GM23338 (cell line): ENCODE results near the gene TFDP1.

Experiments used
- CREB1 ChIP-seq: fragments of 250-450 bp; sonication (Bioruptor Pico); IDR thresholded peaks from 2 replicates; pipeline ENCODE4 v1.5.0; 2020; ENCODE audit warnings: low read depth, mild to moderate bottlenecking, moderate library complexity
- EZH2 ChIP-seq: fragments of 200-600 bp; sonication (generic); IDR thresholded peaks from one replicate; pipeline ENCODE4 v1.8.0; 2017; ENCODE audit warnings: antibody characterized with exemption, mild to moderate bottlenecking, low read depth; ENCODE audit not compliant: unreplicated experiment
- EZH2phosphoT487 ChIP-seq: fragments of 200-600 bp; sonication (generic); IDR thresholded peaks from one replicate; pipeline ENCODE4 v1.8.1; 2018; ENCODE audit warnings: antibody characterized with exemption; ENCODE audit not compliant: unreplicated experiment
- JUNB ChIP-seq: IDR thresholded peaks from one replicate; pipeline ENCODE4 v1.6.1; 2016; ENCODE audit warnings: antibody characterized with exemption; ENCODE audit not compliant: unreplicated experiment
- POLR2AphosphoS5 ChIP-seq: IDR thresholded peaks from 2 replicates; pipeline ENCODE4 v1.6.1; 2016; ENCODE audit warnings: antibody characterized with exemption, low read depth
- STAT1 ChIP-seq: IDR thresholded peaks from one replicate; pipeline ENCODE4 v1.6.1; 2016; ENCODE audit warnings: antibody characterized with exemption; ENCODE audit not compliant: unreplicated experiment
- ZNF114 ChIP-seq: fragments of 250-450 bp; sonication (Bioruptor Pico); IDR thresholded peaks from 2 replicates; pipeline ENCODE4 v1.5.0; 2020; ENCODE audit warnings: mild to moderate bottlenecking, moderate library complexity
- ZNF331 ChIP-seq: fragments of 250-450 bp; sonication (Bioruptor Pico); IDR thresholded peaks from 2 replicates; pipeline ENCODE4 v1.5.0; 2020; ENCODE audit warnings: low read depth, mild to moderate bottlenecking, moderate library complexity
- TF ChIP-seq, protein P1 (sequence below), 2 experiments: fragments of 200-600 bp in 1 of 2; sonication (generic) in 1 of 2; conservative IDR thresholded peaks; 2 replicates each; pipeline versions ENCODE4 v1.5.1 to v1.6.1; 2016 to 2017; ENCODE audit warnings: antibody characterized with exemption in 2 of 2, low read depth in 2 of 2, mild to moderate bottlenecking in 2 of 2, moderate library complexity in 1 of 2
- TF ChIP-seq, protein P2 (sequence below): IDR thresholded peaks from one replicate; pipeline ENCODE4 v1.6.1; 2018; ENCODE audit warnings: antibody characterized with exemption; ENCODE audit not compliant: unreplicated experiment
- TF ChIP-seq, protein P3 (sequence below): IDR thresholded peaks from 2 replicates; pipeline ENCODE4 v1.6.1; 2016; ENCODE audit warnings: antibody characterized with exemption

DNA sequence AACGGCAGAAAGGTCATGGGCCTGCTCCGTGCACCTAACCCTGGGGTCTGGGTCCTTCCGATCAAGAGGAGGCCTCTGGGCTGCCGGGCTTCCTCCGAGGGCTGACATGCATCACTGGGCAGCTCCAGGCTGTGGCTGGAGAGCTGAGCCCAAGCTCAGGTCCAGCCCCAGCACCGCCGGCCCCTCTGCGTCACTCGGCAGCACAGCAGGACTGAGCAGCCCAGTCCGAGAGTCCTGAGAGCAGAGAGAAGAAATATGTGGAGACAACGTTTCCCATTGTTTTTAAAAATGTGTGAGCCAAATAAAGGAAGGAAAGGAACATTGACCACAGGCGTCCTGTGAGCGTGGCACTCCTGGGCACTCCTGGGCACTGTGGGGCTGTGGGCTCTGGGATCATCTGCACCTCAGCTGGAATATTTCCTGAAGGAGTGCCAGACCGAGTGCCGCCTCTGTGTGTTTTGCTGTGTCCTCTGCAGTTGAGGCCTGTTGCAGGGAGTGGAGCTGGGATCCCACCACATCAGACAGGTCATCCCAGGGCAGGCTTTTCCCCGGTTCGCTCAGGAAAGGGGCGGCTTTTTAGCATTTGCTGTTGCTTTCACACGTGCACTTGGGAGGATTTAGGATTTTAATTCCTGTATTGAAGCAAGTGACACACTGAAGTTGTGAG lies 37.8 kb upstream of the TFDP1 start:
- TF ChIP-seq, protein P1, sequence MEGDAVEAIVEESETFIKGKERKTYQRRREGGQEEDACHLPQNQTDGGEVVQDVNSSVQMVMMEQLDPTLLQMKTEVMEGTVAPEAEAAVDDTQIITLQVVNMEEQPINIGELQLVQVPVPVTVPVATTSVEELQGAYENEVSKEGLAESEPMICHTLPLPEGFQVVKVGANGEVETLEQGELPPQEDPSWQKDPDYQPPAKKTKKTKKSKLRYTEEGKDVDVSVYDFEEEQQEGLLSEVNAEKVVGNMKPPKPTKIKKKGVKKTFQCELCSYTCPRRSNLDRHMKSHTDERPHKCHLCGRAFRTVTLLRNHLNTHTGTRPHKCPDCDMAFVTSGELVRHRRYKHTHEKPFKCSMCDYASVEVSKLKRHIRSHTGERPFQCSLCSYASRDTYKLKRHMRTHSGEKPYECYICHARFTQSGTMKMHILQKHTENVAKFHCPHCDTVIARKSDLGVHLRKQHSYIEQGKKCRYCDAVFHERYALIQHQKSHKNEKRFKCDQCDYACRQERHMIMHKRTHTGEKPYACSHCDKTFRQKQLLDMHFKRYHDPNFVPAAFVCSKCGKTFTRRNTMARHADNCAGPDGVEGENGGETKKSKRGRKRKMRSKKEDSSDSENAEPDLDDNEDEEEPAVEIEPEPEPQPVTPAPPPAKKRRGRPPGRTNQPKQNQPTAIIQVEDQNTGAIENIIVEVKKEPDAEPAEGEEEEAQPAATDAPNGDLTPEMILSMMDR (conservative IDR thresholded peaks at IDR 0.05; ENCODE audit: low read depth in 2 of 2), result no peak
- TF ChIP-seq EZH2 (no peak), POLR2AphosphoS5 (no peak), ZNF114 (CRISPR knock-in tag) (no peak), CREB1 (CRISPR knock-in tag) (no peak), JUNB (no peak), EZH2phosphoT487 (no peak), STAT1 (no peak), ZNF331 (CRISPR knock-in tag) (no peak)
- TF ChIP-seq, protein P2, sequence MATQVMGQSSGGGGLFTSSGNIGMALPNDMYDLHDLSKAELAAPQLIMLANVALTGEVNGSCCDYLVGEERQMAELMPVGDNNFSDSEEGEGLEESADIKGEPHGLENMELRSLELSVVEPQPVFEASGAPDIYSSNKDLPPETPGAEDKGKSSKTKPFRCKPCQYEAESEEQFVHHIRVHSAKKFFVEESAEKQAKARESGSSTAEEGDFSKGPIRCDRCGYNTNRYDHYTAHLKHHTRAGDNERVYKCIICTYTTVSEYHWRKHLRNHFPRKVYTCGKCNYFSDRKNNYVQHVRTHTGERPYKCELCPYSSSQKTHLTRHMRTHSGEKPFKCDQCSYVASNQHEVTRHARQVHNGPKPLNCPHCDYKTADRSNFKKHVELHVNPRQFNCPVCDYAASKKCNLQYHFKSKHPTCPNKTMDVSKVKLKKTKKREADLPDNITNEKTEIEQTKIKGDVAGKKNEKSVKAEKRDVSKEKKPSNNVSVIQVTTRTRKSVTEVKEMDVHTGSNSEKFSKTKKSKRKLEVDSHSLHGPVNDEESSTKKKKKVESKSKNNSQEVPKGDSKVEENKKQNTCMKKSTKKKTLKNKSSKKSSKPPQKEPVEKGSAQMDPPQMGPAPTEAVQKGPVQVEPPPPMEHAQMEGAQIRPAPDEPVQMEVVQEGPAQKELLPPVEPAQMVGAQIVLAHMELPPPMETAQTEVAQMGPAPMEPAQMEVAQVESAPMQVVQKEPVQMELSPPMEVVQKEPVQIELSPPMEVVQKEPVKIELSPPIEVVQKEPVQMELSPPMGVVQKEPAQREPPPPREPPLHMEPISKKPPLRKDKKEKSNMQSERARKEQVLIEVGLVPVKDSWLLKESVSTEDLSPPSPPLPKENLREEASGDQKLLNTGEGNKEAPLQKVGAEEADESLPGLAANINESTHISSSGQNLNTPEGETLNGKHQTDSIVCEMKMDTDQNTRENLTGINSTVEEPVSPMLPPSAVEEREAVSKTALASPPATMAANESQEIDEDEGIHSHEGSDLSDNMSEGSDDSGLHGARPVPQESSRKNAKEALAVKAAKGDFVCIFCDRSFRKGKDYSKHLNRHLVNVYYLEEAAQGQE, result no peak
- TF ChIP-seq, protein P3, sequence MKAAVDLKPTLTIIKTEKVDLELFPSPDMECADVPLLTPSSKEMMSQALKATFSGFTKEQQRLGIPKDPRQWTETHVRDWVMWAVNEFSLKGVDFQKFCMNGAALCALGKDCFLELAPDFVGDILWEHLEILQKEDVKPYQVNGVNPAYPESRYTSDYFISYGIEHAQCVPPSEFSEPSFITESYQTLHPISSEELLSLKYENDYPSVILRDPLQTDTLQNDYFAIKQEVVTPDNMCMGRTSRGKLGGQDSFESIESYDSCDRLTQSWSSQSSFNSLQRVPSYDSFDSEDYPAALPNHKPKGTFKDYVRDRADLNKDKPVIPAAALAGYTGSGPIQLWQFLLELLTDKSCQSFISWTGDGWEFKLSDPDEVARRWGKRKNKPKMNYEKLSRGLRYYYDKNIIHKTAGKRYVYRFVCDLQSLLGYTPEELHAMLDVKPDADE, result no peak
